ENCODE results near the gene LRBA.

DNA sequence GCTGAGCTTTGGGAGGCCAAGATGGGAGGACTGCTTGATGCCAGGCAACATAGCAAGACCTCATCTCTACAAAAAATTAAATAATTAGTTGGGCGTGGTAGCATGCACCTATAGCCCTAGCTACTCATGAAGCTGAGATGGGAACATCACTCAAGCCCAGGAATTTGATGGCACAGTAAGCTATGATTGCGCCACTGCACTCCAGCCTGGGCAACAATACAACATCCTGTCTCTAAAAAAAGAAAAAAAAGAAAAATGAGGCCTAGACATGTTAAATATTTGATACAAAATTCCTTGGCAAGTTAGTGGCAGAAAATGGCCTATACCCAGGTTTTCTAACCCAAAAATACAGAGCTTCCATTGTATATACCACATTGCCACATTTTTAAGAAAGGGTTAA is 521.2 kb downstream of the LRBA start:
- no peak for TF ChIP-seq EZH2 (IDR thresholded peaks at IDR 0.05; ENCODE audit: low read length, missing control alignments)
- TF ChIP-seq CTCF (conservative IDR thresholded peaks at IDR 0.05 in 1 of 2, IDR thresholded peaks at IDR 0.05 in 1 of 2; ENCODE audit: low read depth in 1 of 2, low read length in 2 of 2): no peak

All from fibroblast of lung (primary cell).